22Rv1 (cell line): ENCODE results near the gene PGM5.

ENCODE experiments used
- ZFX ChIP-seq: fragments of 450-650 bp; IDR thresholded peaks from 2 replicates; pipeline ENCODE4 v1.6.1; 2017; ENCODE audit warnings: antibody characterized with exemption, borderline replicate concordance
- TF ChIP-seq, protein P1 (sequence below): fragments of 450-650 bp; IDR thresholded peaks from 2 replicates; pipeline ENCODE4 v1.5.1; 2017; ENCODE audit warnings: mild to moderate bottlenecking

DNA sequence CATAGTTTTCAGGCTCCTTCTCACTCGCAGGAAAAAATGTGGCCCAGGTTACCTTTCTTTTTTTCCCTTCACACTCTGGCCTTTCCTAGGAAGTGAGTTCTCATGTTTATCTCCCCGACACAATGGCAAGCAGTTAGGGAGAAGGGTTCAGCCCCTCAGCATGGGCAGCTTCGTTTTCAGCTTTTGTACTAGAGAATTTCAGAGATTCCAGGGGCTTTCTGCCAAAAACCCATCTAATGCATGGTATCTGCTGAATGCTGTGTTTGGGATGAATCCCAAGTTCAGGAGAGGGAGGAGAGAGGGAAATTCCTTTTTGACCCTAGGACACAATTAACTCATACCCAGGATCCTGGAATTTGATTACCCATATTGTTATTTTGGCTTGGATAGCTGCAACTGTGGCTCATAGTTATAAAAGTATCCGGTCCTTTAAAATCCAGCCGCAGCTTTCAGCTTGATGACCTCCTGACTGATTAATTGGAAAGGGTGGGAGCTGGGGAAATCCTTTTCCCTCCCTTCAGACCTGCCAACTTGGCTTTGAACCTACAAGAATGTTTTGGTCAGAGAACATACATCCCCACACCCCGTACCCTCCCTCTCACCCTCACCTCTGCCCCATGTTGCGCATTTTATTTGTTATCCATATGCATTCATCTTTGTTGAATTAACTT is 105.8 kb downstream of the PGM5 start:
- TF ChIP-seq, protein P1, sequence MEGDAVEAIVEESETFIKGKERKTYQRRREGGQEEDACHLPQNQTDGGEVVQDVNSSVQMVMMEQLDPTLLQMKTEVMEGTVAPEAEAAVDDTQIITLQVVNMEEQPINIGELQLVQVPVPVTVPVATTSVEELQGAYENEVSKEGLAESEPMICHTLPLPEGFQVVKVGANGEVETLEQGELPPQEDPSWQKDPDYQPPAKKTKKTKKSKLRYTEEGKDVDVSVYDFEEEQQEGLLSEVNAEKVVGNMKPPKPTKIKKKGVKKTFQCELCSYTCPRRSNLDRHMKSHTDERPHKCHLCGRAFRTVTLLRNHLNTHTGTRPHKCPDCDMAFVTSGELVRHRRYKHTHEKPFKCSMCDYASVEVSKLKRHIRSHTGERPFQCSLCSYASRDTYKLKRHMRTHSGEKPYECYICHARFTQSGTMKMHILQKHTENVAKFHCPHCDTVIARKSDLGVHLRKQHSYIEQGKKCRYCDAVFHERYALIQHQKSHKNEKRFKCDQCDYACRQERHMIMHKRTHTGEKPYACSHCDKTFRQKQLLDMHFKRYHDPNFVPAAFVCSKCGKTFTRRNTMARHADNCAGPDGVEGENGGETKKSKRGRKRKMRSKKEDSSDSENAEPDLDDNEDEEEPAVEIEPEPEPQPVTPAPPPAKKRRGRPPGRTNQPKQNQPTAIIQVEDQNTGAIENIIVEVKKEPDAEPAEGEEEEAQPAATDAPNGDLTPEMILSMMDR: no peak
- TF ChIP-seq ZFX: no peak
